Measurements from ENCODE around the gene TANC1. TPM values are rescaled to one million over a fixed set of nuclear protein-coding genes. Genes with fewer than 3 reads are reported as not detected.

TANC1 gene
- total and polyA plus RNA-seq, 7 experiments from 2014 or later = 0.13 to 0.39 (median 0.22) TPM; not detected in 1

DNA sequence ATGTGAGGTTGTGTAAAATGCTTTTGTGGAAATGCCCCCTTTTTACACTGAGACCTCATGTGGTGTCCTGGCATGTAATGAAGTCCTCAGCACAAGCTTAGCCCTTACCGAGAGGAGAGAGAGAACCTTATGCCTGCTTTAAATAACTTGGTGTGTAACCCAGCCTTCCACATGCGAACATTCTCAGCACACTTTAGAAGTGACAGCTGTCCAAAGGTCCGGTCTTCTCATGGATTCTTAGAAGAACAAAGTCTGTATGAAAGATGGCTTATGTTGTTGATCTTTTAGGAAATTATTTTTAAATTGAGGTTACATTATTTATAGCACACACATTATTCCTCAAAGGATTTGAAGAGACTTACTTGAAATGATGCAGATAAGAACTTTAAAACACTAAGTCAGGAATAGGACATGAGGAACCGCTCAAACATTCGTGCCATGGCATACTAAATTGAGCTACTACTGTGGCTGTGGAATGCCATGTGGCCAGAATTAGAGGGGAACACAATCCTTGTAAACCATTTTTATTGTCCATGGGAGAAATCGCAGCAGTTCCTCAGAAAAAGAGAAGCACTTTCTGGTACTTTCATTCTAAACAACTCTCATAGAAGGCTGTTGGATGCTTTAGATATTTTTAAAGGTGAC is 238.4 kb downstream of the TANC1 start:
- CTCF ChIA-PET = no interaction called here
- H3K4me1 ChIP-seq (ENCODE audit: control insufficient read depth in 2 of 2, insufficient read depth in 2 of 2, low read length in 2 of 2) = peaks cover 18 to 23% of the 10 kb centered on the region in 2 donors
- Mint-ChIP-seq H3K27me3 (no peaks in the 10 kb centered on the region), H3K27ac (peak overlapping the region in 3 of 9 donors; percentile 54 to 79 (median 57)), H3K36me3 (peaks cover 0 to 4% (median 0%) of the 10 kb centered on the region in 5 donors), H3K9me3 (peaks cover 0 to 2% (median 0%) of the 10 kb centered on the region in 11 donors), H3K4me1 (peaks cover 9 to 60% (median 44%) of the 10 kb centered on the region in 7 donors), H3K4me3 (peak overlapping the region in 1 of 10 donors; percentile 24)
- DNase-seq (no peak), ATAC-seq (no peak)
- no peak overlapping the region for H3K27ac ChIP-seq (ENCODE audit: low read depth, low read length)
- H3K36me3 ChIP-seq (ENCODE audit: control insufficient read depth in 2 of 3, insufficient read depth in 3 of 3, low read length in 3 of 3) = no peaks in the 10 kb centered on the region
- no peaks in the 10 kb centered on the region for H3K9me3 ChIP-seq (ENCODE audit: control insufficient read depth in 2 of 3, low read length in 3 of 3)
- H3K4me3 ChIP-seq (ENCODE audit: low read length) = no peak overlapping the region
- POLR2A ChIA-PET = no interaction called here
- H3K27me3 ChIP-seq (ENCODE audit: control insufficient read depth in 2 of 2, insufficient read depth in 2 of 2, low read length in 2 of 2) = no peaks in the 10 kb centered on the region
- intact Hi-C loops (cut with micrococcal nuclease) = no loop called here

DNA sequence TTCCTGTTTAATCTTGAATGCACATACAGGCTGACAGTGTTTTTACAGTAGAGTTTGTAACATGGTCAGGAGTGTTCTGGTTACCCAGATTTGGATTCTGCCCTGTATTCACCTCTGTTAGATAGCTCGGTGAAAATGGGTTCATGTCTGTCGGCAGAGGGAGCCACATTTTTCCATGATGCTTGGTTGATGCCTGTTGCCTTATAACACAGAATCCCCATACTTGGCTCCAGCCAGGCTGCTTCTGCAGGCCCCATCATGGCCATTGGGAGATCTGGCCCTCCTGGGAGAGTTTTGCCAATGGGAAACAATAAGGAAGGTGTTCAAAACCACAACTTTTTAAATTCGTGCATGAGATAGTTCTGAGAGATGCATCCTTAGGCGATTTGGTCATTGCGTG is 240.0 kb downstream of the TANC1 start:
- ChIA-PET CTCF (interaction anchor here (0.6 kb wide), 1 partner anchor 77 kb away, joined by 3 read pairs; no protein-coding TSS in a partner anchor), POLR2A (interaction anchor here (0.8 kb wide), 1 partner anchor 1194 kb away, joined by 3 read pairs; no protein-coding TSS in a partner anchor)
- Histone ChIP-seq H3K4me1 (ENCODE audit: control insufficient read depth in 2 of 2, insufficient read depth in 2 of 2, low read length in 2 of 2) (peaks cover 18 to 21% of the 10 kb centered on the region in 2 donors), H3K9me3 (ENCODE audit: control insufficient read depth in 2 of 3, low read length in 3 of 3) (no peaks in the 10 kb centered on the region), H3K27ac (ENCODE audit: low read depth, low read length) (no peak overlapping the region), H3K27me3 (ENCODE audit: control insufficient read depth in 2 of 2, insufficient read depth in 2 of 2, low read length in 2 of 2) (no peaks in the 10 kb centered on the region), H3K36me3 (ENCODE audit: control insufficient read depth in 2 of 3, insufficient read depth in 3 of 3, low read length in 3 of 3) (no peaks in the 10 kb centered on the region), H3K4me3 (ENCODE audit: low read length) (no peak overlapping the region)
- Mint-ChIP-seq H3K27me3 (peaks cover 0 to 4% (median 0%) of the 10 kb centered on the region in 5 donors), H3K4me3 (peak overlapping the region in 3 of 10 donors; percentile 14 to 84 (median 21)), H3K9me3 (peaks cover 0 to 2% (median 0%) of the 10 kb centered on the region in 11 donors), H3K4me1 (peaks cover 6 to 54% (median 44%) of the 10 kb centered on the region in 7 donors), H3K36me3 (peaks cover 0 to 4% (median 0%) of the 10 kb centered on the region in 5 donors), H3K27ac (peak overlapping the region in 4 of 9 donors; percentile 52 to 85 (median 76))
- ATAC-seq (no peak), DNase-seq (no peak)
- intact Hi-C loops (cut with micrococcal nuclease) = loop anchor here in 1 of 2 donors (2.0 kb wide), 1 partner anchor 22 kb away; no protein-coding TSS in a partner anchor

DNA sequence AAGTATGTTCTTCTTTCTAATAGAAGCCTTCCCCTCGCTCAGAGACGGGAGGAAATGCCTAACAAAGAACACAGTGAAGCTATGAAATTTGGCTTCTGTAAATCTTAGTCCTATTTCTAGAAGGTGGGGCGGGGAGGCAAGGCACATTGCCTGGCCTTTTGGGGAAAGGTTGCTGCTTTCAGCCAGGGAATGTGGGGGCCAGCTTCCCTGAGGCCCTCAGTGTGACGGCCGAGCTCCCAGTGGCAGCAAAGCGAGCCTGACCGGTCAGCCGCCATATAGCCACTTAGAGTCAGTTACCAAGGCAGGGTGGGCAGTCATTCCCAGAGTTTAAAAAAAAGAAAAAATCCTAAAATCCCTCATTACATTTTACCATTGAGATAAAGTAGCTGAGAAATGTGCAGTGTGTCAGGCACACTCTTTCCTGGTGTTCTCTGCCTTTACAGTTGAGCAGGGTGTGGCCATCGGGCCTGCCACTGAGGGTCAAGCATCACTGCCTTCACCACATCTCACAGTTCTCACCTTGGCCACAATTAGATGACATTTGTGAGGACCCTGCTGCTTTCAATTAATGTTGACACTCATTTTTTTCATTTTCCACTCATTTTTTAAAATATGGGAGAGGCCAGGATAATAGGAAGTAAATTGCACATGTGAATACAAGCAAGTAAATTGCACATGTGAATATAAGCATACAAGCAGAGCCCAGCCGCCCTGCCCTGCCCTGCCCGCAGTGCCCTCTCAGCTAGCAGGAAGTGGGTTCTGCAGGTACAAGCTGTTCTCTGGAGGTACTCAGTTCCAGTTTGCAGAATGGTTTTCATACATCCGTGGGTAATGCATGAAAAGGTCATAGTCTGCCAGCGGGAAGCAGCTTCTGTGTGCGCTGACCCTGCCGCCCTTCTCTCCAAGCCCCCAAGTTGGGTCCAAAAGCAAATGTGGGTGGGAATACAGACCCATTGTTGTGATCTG is 241.2 kb downstream of the TANC1 start:
- peak overlapping the region in 9 of 10 donors; percentile 71 to 86 (median 80) for H3K4me3 Mint-ChIP-seq
- POLR2A ChIA-PET = no interaction called here
- DNase-seq (peak in 6 of 9 donors; percentile 37 to 77 (median 65)), ATAC-seq (peak; percentile 86)
- intact Hi-C loops (cut with micrococcal nuclease) = loop anchor here in 1 of 2 donors (2.0 kb wide), 1 partner anchor 21 kb away; no protein-coding TSS in a partner anchor
- peaks cover 0 to 4% (median 0%) of the 10 kb centered on the region in 5 donors for H3K36me3 Mint-ChIP-seq
- CTCF ChIA-PET = interaction anchor here (0.6 kb wide), 1 partner anchor 1188 kb away, joined by 3 read pairs; no protein-coding TSS in a partner anchor
- no peak overlapping the region for H3K27ac ChIP-seq (ENCODE audit: low read depth, low read length)
- H3K9me3 ChIP-seq (ENCODE audit: control insufficient read depth in 2 of 3, low read length in 3 of 3) = no peaks in the 10 kb centered on the region
- no peaks in the 10 kb centered on the region for H3K27me3 ChIP-seq (ENCODE audit: control insufficient read depth in 2 of 2, insufficient read depth in 2 of 2, low read length in 2 of 2)
- H3K4me1 Mint-ChIP-seq = peaks cover 6 to 54% (median 44%) of the 10 kb centered on the region in 7 donors
- peaks cover 18 to 21% of the 10 kb centered on the region in 2 donors for H3K4me1 ChIP-seq (ENCODE audit: control insufficient read depth in 2 of 2, insufficient read depth in 2 of 2, low read length in 2 of 2)
- peak overlapping the region in 8 of 9 donors; percentile 59 to 94 (median 80) for H3K27ac Mint-ChIP-seq
- peaks cover 0 to 4% (median 0%) of the 10 kb centered on the region in 5 donors for H3K27me3 Mint-ChIP-seq
- no peaks in the 10 kb centered on the region for H3K36me3 ChIP-seq (ENCODE audit: control insufficient read depth in 2 of 3, insufficient read depth in 3 of 3, low read length in 3 of 3)
- H3K9me3 Mint-ChIP-seq = peaks cover 0 to 2% (median 0%) of the 10 kb centered on the region in 11 donors
- peak overlapping the region; percentile 38 for H3K4me3 ChIP-seq (ENCODE audit: low read length)

DNA sequence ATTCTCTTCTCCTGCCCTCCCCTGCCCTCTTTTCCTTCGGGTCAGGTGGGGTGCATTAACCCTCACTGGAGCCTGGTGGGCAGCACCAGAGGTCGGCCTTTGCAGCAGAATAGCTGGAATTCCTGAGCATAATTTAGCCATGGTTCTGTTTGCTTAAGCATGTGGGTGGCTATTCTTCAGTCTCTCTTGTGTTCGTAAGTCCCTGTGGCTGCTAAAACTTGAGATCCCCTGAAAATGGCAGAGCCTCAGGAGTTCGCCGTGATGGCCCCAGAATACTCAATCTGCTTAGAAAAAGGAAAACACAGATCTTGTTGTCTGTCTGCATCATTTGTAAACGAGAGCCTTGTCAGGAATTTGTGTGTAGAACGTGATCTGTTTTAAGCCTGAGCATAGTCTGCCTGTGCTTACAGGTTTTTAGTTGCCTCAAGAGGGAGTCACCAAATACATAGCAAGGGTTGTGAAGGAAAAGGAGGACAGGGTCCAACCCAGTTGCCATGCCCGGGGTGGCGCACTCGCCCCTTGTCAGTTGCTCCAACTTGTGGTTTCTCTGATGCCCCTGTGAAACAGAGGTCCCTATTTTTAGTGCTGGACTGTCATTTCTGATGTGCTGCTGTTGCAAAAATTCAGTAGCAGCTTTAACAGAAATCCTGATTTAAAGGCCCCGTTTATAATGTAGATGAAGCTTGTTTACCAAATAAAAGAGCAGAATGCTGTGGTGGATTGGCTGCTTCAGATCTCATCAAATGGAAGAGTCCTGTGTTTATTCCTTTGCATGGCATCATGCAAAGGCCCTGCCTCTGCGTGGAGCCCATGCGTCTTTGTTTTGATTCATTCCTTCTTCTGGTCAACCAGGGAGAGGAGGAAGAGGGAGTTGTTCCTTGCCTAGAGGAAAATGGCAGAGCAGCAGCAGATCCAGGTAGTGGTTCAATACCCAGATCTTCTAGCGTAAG is 243.3 kb downstream of the TANC1 start:
- ATAC-seq (no peak), DNase-seq (peak in 1 of 9 donors; percentile 1)
- intact Hi-C loops (cut with micrococcal nuclease) = no loop called here
- no peak overlapping the region for H3K4me3 ChIP-seq (ENCODE audit: low read length)
- no peaks in the 10 kb centered on the region for H3K9me3 ChIP-seq (ENCODE audit: control insufficient read depth in 2 of 3, low read length in 3 of 3)
- POLR2A ChIA-PET = no interaction called here
- H3K4me1 ChIP-seq (ENCODE audit: control insufficient read depth in 2 of 2, insufficient read depth in 2 of 2, low read length in 2 of 2) = peaks cover 18 to 21% of the 10 kb centered on the region in 2 donors
- Mint-ChIP-seq H3K36me3 (peaks cover 0 to 4% (median 0%) of the 10 kb centered on the region in 5 donors), H3K9me3 (no peaks in the 10 kb centered on the region), H3K4me1 (peaks cover 6 to 52% (median 42%) of the 10 kb centered on the region in 7 donors), H3K27ac (peak overlapping the region in 6 of 9 donors; percentile 22 to 65 (median 42)), H3K4me3 (peak overlapping the region in 5 of 10 donors; percentile 28 to 80 (median 47)), H3K27me3 (peaks cover 0 to 4% (median 0%) of the 10 kb centered on the region in 5 donors)
- no peaks in the 10 kb centered on the region for H3K27me3 ChIP-seq (ENCODE audit: control insufficient read depth in 2 of 2, insufficient read depth in 2 of 2, low read length in 2 of 2)
- CTCF ChIA-PET = no interaction called here
- H3K36me3 ChIP-seq (ENCODE audit: control insufficient read depth in 2 of 3, insufficient read depth in 3 of 3, low read length in 3 of 3) = no peaks in the 10 kb centered on the region
- no peak overlapping the region for H3K27ac ChIP-seq (ENCODE audit: low read depth, low read length)

DNA sequence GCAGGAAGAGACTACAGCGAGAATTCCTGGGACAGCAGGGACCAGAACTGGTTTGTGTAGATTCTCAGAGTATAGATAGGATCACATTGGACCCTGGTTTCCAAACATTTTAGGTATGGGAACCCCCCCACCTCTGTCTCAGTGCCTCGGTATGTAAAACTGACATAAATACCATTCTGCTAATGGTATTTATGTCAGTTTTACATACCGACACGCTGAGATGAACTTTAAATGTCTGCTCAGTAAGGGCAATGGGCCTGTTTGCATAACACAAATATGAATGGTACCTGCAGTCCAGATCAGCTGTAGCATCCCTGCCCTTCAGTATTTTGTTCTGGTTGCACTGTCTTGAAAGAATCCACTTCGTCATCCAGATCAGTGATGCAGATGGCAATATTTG is 244.9 kb downstream of the TANC1 start:
- peaks cover 18 to 21% of the 10 kb centered on the region in 2 donors for H3K4me1 ChIP-seq (ENCODE audit: control insufficient read depth in 2 of 2, insufficient read depth in 2 of 2, low read length in 2 of 2)
- Mint-ChIP-seq H3K4me3 (no peak overlapping the region), H3K27ac (no peak overlapping the region), H3K27me3 (peaks cover 0 to 4% (median 0%) of the 10 kb centered on the region in 5 donors), H3K36me3 (peaks cover 0 to 4% (median 0%) of the 10 kb centered on the region in 5 donors), H3K9me3 (peaks cover 0 to 2% (median 0%) of the 10 kb centered on the region in 11 donors), H3K4me1 (peaks cover 6 to 36% (median 33%) of the 10 kb centered on the region in 7 donors)
- CTCF ChIA-PET = no interaction called here
- intact Hi-C loops (cut with micrococcal nuclease) = no loop called here
- no peaks in the 10 kb centered on the region for H3K9me3 ChIP-seq (ENCODE audit: control insufficient read depth in 2 of 3, low read length in 3 of 3)
- DNase-seq = no peak
- H3K27ac ChIP-seq (ENCODE audit: low read depth, low read length) = no peak overlapping the region
- no peak overlapping the region for H3K4me3 ChIP-seq (ENCODE audit: low read length)
- POLR2A ChIA-PET = no interaction called here
- H3K36me3 ChIP-seq (ENCODE audit: control insufficient read depth in 2 of 3, insufficient read depth in 3 of 3, low read length in 3 of 3) = no peaks in the 10 kb centered on the region
- no peaks in the 10 kb centered on the region for H3K27me3 ChIP-seq (ENCODE audit: control insufficient read depth in 2 of 2, insufficient read depth in 2 of 2, low read length in 2 of 2)
- ATAC-seq = no peak

Measured in naive thymus-derived CD4-positive, alpha-beta T cell (primary cell).